ENCODE data around the gene RSRC1.

GRCh38 chr3:158347966-158348365 is 238.1 kb downstream of the RSRC1 start:
- TF ChIP-seq CTCF (IDR thresholded peaks at IDR 0.05; ENCODE audit: low read depth, low read length) (no peak), EZH2phosphoT487 (IDR thresholded peaks at IDR 0.05; ENCODE audit: low read depth) (no peak)
